ENCODE data around the gene HTR6. TPM values are rescaled to one million over a fixed set of nuclear protein-coding genes. Genes with fewer than 3 reads are reported as not detected.
"Not testable (repeated sequence)": the region's sequence is repeated elsewhere in the genome, so short reads cannot be mapped to it uniquely, and the experiment has no call there.

Gene HTR6
- total RNA-seq, 1 donor from 2014 or later: not detected

- H3K4me3 Mint-ChIP-seq (ENCODE audit: unreplicated experiment): no peak overlapping the region
- H3K36me3 Mint-ChIP-seq (ENCODE audit: low read depth, unreplicated experiment): peaks cover 3% of the 10 kb centered on the region
- DNase-seq (ENCODE audit: low spot score): no peak
- H3K4me1 Mint-ChIP-seq (ENCODE audit: unreplicated experiment): no peaks in the 10 kb centered on the region
- peaks cover 1% of the 10 kb centered on the region for H3K27me3 Mint-ChIP-seq (ENCODE audit: unreplicated experiment)
- no peaks in the 10 kb centered on the region for H3K9me3 Mint-ChIP-seq (ENCODE audit: unreplicated experiment)
- no peak for TF ChIP-seq CTCF (IDR thresholded peaks at IDR 0.05; ENCODE audit: unreplicated experiment)
- no peak overlapping the region for H3K27ac Mint-ChIP-seq (ENCODE audit: unreplicated experiment)
These were observed 32.5 kb upstream of the HTR6 start for GRCh38 chr1:19632211-19632610.

GRCh38 chr1:19633106-19633505 lies 31.6 kb upstream of the HTR6 start:
- Mint-ChIP-seq H3K4me3 (ENCODE audit: unreplicated experiment) (no peak overlapping the region), H3K27me3 (ENCODE audit: unreplicated experiment) (peaks cover 1% of the 10 kb centered on the region), H3K9me3 (ENCODE audit: unreplicated experiment) (no peaks in the 10 kb centered on the region), H3K27ac (ENCODE audit: unreplicated experiment) (no peak overlapping the region), H3K4me1 (ENCODE audit: unreplicated experiment) (no peaks in the 10 kb centered on the region), H3K36me3 (ENCODE audit: low read depth, unreplicated experiment) (peaks cover 3% of the 10 kb centered on the region)
- no peak for DNase-seq (ENCODE audit: low spot score)
- TF ChIP-seq CTCF (IDR thresholded peaks at IDR 0.05; ENCODE audit: unreplicated experiment): no peak

- not testable (repeated sequence) for DNase-seq (ENCODE audit: low spot score); H3K4me3 Mint-ChIP-seq (ENCODE audit: unreplicated experiment); H3K27ac Mint-ChIP-seq (ENCODE audit: unreplicated experiment); H3K9me3 Mint-ChIP-seq (ENCODE audit: unreplicated experiment); H3K4me1 Mint-ChIP-seq (ENCODE audit: unreplicated experiment); H3K36me3 Mint-ChIP-seq (ENCODE audit: low read depth, unreplicated experiment); H3K27me3 Mint-ChIP-seq (ENCODE audit: unreplicated experiment)
These were observed 29.6 kb upstream of the HTR6 start for GRCh38 chr1:19635064-19635463.

- no peak overlapping the region for H3K27ac Mint-ChIP-seq (ENCODE audit: unreplicated experiment)
- H3K9me3 Mint-ChIP-seq (ENCODE audit: unreplicated experiment): no peaks in the 10 kb centered on the region
- peaks cover 2% of the 10 kb centered on the region for H3K4me1 Mint-ChIP-seq (ENCODE audit: unreplicated experiment)
- no peaks in the 10 kb centered on the region for H3K36me3 Mint-ChIP-seq (ENCODE audit: low read depth, unreplicated experiment)
- H3K4me3 Mint-ChIP-seq (ENCODE audit: unreplicated experiment): no peak overlapping the region
- peaks cover 1% of the 10 kb centered on the region for H3K27me3 Mint-ChIP-seq (ENCODE audit: unreplicated experiment)
- TF ChIP-seq CTCF (IDR thresholded peaks at IDR 0.05; ENCODE audit: unreplicated experiment): no peak
- no peak for DNase-seq (ENCODE audit: low spot score)
These were observed 29.0 kb upstream of the HTR6 start for GRCh38 chr1:19635646-19636045.

- Mint-ChIP-seq H3K9me3 (ENCODE audit: unreplicated experiment) (no peaks in the 10 kb centered on the region), H3K36me3 (ENCODE audit: low read depth, unreplicated experiment) (no peaks in the 10 kb centered on the region)
These were observed 28.6 kb upstream of the HTR6 start for GRCh38 chr1:19636065-19636464.

GRCh38 chr1:19636749-19637148 lies 27.9 kb upstream of the HTR6 start:
- not testable (repeated sequence) for DNase-seq (ENCODE audit: low spot score); H3K27ac Mint-ChIP-seq (ENCODE audit: unreplicated experiment); H3K4me1 Mint-ChIP-seq (ENCODE audit: unreplicated experiment); H3K36me3 Mint-ChIP-seq (ENCODE audit: low read depth, unreplicated experiment); H3K4me3 Mint-ChIP-seq (ENCODE audit: unreplicated experiment); H3K9me3 Mint-ChIP-seq (ENCODE audit: unreplicated experiment); H3K27me3 Mint-ChIP-seq (ENCODE audit: unreplicated experiment)

More at GRCh38 chr1:19636065-19636464, 28.6 kb upstream of the HTR6 start:
- Mint-ChIP-seq H3K27me3 (ENCODE audit: unreplicated experiment) (peaks cover 1% of the 10 kb centered on the region), H3K4me1 (ENCODE audit: unreplicated experiment) (peaks cover 2% of the 10 kb centered on the region), H3K27ac (ENCODE audit: unreplicated experiment) (no peak overlapping the region), H3K4me3 (ENCODE audit: unreplicated experiment) (no peak overlapping the region)
- DNase-seq (ENCODE audit: low spot score): no peak
- no peak for TF ChIP-seq CTCF (IDR thresholded peaks at IDR 0.05; ENCODE audit: unreplicated experiment)
